A549 treated with Hydrocortisone at 1 μM for 4 hours (cell line): ENCODE data around the gene UBE2B. TPM values are rescaled to one million over a fixed set of nuclear protein-coding genes. Genes with fewer than 3 reads are reported as not detected.

Experiments used
- total RNA-seq: library from RNA; stranded (reverse); fragments of 200-300 nt; extraction: Qiagen RNA extraction; gene quantifications from 5 replicates; pipeline ENCODE4 v1.2.3, GENCODE V29; 2022

The UBE2B gene
- total RNA-seq, result 56.4 to 79.6 TPM (median 65.8 TPM) in 5 replicates

GRCh38 chr5:134370871-134371833, at the start of gene UBE2B:
TSS of gene UBE2B (plus strand) at chr5:134371569. CDS start at chr5:134371596, 27 bp downstream.

GRCh38 chr5:134411546-134412266, 40.3 kb downstream of the UBE2B start, which contains the start of gene CDKN2AIPNL:
TSS of gene CDKN2AIPNL (minus strand) at chr5:134411881. CDS start at chr5:134411854, 27 bp downstream.

Other genes starting within 250 kb of the UBE2B start
- gene SKP1, start 194.6 kb upstream of the UBE2B start, total RNA-seq, result 608 to 781 TPM (median 629 TPM) in 5 replicates
- gene PPP2CA, start 145.5 kb upstream of the UBE2B start, total RNA-seq, result 215 to 280 TPM (median 271 TPM) in 5 replicates
- 1.1 to 1.4 TPM (median 1.2 TPM) in 5 replicates for gene CDKL3, start 4.4 kb upstream of the UBE2B start, total RNA-seq
- gene CDKN2AIPNL, start 40.3 kb downstream of the UBE2B start, total RNA-seq, result 38.7 to 46.7 TPM (median 43.6 TPM) in 5 replicates
- 33.0 to 36.8 TPM (median 34.9 TPM) in 5 replicates for gene JADE2, start 154.1 kb downstream of the UBE2B start, total RNA-seq